Aorta (tissue), 5 donors: ENCODE results near the gene SLC16A13. TPM values are rescaled to one million over a fixed set of nuclear protein-coding genes. Genes with fewer than 3 reads are reported as not detected.

Experiments
- ATAC-seq: fragments of 200-7000 bp; cut with Tn5 transposase; one replicate; pipeline ENCODE4 v1.9.1; 2022; ENCODE audit warnings: moderate library complexity; ENCODE audit not compliant: low FRiP score
- DNase-seq, 2 donors: peaks; one replicate each; pipeline ENCODE4 v3.0.0-alpha.2; 2020
- H3K27ac ChIP-seq, 2 donors: one replicate each; pipeline ENCODE4 v1.5.1; 2013; ENCODE audit warnings: low read length in 2 of 2, mild to moderate bottlenecking in 2 of 2, moderate library complexity in 2 of 2, control low read depth in 1 of 2, inconsistent platforms in 1 of 2, low read depth in 1 of 2
- H3K27me3 ChIP-seq, 2 donors: one replicate each; pipeline ENCODE4 v1.6.1; 2013; ENCODE audit warnings: control low read depth in 1 of 2, low read length in 1 of 2, mild to moderate bottlenecking in 1 of 2, moderate library complexity in 1 of 2; ENCODE audit not compliant: insufficient read depth in 2 of 2, control insufficient read depth in 1 of 2
- H3K36me3 ChIP-seq, 2 donors: one replicate each; pipeline ENCODE4 v1.6.1; 2013; ENCODE audit warnings: control low read depth in 1 of 2, low read length in 1 of 2, mild to moderate bottlenecking in 1 of 2; ENCODE audit not compliant: insufficient read depth in 2 of 2, control insufficient read depth in 1 of 2
- H3K4me1 ChIP-seq, 2 donors: one replicate each; pipeline ENCODE4 v1.6.1; 2013; ENCODE audit warnings: low read length in 2 of 2, control low read depth in 1 of 2, mild to moderate bottlenecking in 1 of 2, moderate library complexity in 1 of 2; ENCODE audit not compliant: insufficient read depth in 2 of 2, control insufficient read depth in 1 of 2
- H3K4me3 ChIP-seq, 2 donors: one replicate each; pipeline ENCODE4 v1.5.1; 2013; ENCODE audit warnings: low read length in 2 of 2, control low read depth in 1 of 2, mild to moderate bottlenecking in 1 of 2
- H3K9me3 ChIP-seq: one replicate; pipeline ENCODE4 v1.6.1; 2013; ENCODE audit warnings: mild to moderate bottlenecking, low read length; ENCODE audit not compliant: control insufficient read depth
- WGBS, 2 donors: extraction: QIAGEN DNeasy Blood & Tissue Kit; methylation state at CpG; one replicate each; pipeline ENCODE4 v1.1.7; 2013; 5-methylcytosine and 5-hydroxymethylcytosine counted together
- intact Hi-C, 2 donors: fragments of 100-400 bp; cut with DNase I; formaldehyde crosslinking; loops; one replicate each; pipeline versions ENCODE4 v1.14.2 to v1.15.0; 2022
- polyA plus RNA-seq, 2 donors: library from polyadenylated mRNA; stranded (reverse); fragments of 200-250 nt; gene quantifications; one replicate each; pipeline ENCODE4 v1.2.3, GENCODE V29; 2013
- total RNA-seq, 2 donors: library from RNA; stranded (reverse); fragmentation: NEBNext Ultra II Directional; extraction: Animal tissue kit (Norgen Biotek cat#: 25700); gene quantifications; one replicate each; pipeline ENCODE4 v1.2.1, GENCODE V29; 2021
- donor health status: healthy with polysubstance abuse.
- donor health status: Bipolar disorder and iron deficiency.
- donor health status: DM: no; HTN: no; CAD: no.
- donor health status: DM: no; HTN: no; CAD: no.
- donor health status: DM: yes; HTN: yes; CAD: no.

Gene SLC16A13
- total and polyA plus RNA-seq, 4 donors: 1.0 to 2.5 (median 1.3) TPM; not detected in 1

- H3K36me3 ChIP-seq: peaks cover 5 to 6% of the 10 kb centered on the region in 2 donors
- no peak overlapping the region for H3K4me3 ChIP-seq
- DNase-seq (no peak), ATAC-seq (no peak)
- H3K9me3 ChIP-seq: no peaks in the 10 kb centered on the region
- peaks cover 0 to under 1% of the 10 kb centered on the region in 2 donors for H3K4me1 ChIP-seq
- intact Hi-C loops: loop anchor here (2.0 to 10.0 kb wide), 2 partner anchors 91 to 341 kb away; no protein-coding TSS in a partner anchor
- no peak overlapping the region for H3K27ac ChIP-seq
- no peaks in the 10 kb centered on the region for H3K27me3 ChIP-seq
- WGBS, 2 donors: 71 to 82% methylated on average over 6 to 7 of the region's 7 CpGs
Measured at GRCh38 chr17:7005716-7006115, 30.1 kb upstream of the SLC16A13 start.

DNA sequence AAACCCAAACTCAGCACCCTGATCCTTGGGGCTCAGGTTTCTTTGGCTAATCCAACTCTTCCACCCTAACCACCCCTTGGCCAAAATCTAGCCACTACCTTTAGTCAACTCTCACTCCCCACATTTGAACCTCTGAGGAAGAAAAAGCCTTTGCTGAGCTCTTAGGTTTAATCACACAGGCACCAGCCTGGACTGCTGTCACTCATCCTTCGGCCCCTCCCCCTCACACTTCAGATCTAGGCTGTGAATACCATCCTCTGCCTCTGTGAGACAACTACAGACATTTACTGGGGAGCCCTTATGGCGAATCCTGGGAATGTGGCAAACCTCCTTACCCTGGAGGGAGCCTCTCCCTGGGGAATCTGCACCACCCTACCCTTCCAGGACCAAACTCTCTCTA is 28.7 kb upstream of the SLC16A13 start:
- H3K27me3 ChIP-seq: no peaks in the 10 kb centered on the region
- H3K9me3 ChIP-seq: no peaks in the 10 kb centered on the region
- DNase-seq (no peak), ATAC-seq (no peak)
- peaks cover 0 to 4% of the 10 kb centered on the region in 2 donors for H3K4me1 ChIP-seq
- intact Hi-C loops: loop anchor here (10.0 kb wide), 1 partner anchor 342 kb away; no protein-coding TSS in a partner anchor
- no peak overlapping the region for H3K4me3 ChIP-seq
- 83 to 84% methylated on average over 2 of the region's 2 CpGs for WGBS, 2 donors
- H3K27ac ChIP-seq: no peak overlapping the region
- peaks cover 2 to 3% of the 10 kb centered on the region in 2 donors for H3K36me3 ChIP-seq

DNA sequence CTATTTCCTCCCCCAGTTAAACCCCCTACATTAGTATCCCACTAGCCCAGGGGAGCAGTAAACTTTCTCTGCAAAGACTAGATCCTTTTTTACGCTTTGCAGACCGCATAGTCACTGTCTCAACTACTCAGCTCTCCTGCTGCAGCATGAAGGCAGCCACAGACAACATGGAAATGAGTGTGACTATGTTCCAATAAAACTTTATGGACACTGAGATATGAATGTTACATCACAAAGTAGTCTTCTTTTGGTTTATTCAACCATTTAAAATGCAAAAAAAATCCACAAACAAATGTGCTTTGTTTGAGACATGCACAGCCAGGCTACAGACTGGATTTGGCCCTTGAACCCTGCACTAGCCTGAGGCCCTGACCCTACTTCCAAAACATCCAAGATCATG is 25.3 kb upstream of the SLC16A13 start:
- Histone ChIP-seq H3K4me3 (no peak overlapping the region), H3K36me3 (no peaks in the 10 kb centered on the region), H3K27me3 (no peaks in the 10 kb centered on the region), H3K9me3 (no peaks in the 10 kb centered on the region), H3K4me1 (peaks cover 3 to 4% of the 10 kb centered on the region in 2 donors), H3K27ac (no peak overlapping the region)
- WGBS, 2 donors: 91 to 93% methylated on average over 2 of the region's 2 CpGs
- intact Hi-C loops: no loop called here
- no peak for DNase-seq
- no peak for ATAC-seq

DNA sequence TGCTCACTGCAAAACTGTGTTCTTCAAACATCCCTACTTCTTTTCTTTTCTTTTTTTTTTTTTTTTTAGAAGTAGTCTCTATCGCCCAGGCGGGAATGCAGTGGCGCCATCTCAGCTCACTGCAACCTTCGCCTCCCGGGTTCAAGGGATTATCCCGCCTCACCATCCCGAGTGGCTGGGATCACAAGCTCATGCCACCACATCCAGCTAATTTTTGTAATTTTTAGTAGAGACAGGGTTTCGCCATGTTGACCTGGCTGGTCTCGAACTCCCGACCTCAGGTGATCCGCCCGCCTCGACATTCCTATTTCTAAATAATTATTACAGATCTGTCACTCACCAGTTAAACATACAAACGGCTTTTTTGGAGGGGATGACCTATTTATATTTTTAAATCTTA is 24.4 kb upstream of the SLC16A13 start:
- Histone ChIP-seq H3K4me3 (peak overlapping the region; percentile 77 to 88), H3K27me3 (no peaks in the 10 kb centered on the region), H3K9me3 (no peaks in the 10 kb centered on the region), H3K4me1 (peaks cover 3 to 4% of the 10 kb centered on the region in 2 donors), H3K27ac (no peak overlapping the region), H3K36me3 (no peaks in the 10 kb centered on the region)
- intact Hi-C loops: no loop called here
- ATAC-seq (no peak), DNase-seq (no peak)
- WGBS, 2 donors: 47 to 50% methylated on average over 14 of the region's 14 CpGs

DNA sequence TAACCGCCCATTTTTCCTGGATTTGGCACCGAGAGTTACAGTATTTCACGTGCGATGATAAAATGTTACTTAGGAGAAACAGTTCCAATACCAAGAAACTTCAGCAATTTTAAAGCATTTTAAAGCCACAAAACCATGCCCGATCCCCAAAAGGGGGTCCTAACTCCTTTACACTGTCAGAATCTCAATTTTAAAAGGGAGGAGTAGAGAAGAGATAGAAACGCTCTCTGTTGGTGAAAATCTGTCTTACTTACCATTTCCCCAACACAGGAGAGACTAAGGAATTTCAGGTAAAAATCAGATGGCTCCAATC is 23.9 kb upstream of the SLC16A13 start:
- H3K27me3 ChIP-seq: no peaks in the 10 kb centered on the region
- no peaks in the 10 kb centered on the region for H3K9me3 ChIP-seq
- H3K36me3 ChIP-seq: no peaks in the 10 kb centered on the region
- ATAC-seq (no peak), DNase-seq (no peak)
- intact Hi-C loops: no loop called here
- 0 to 1% methylated on average over 6 of the region's 6 CpGs for WGBS, 2 donors
- peaks cover 3 to 4% of the 10 kb centered on the region in 2 donors for H3K4me1 ChIP-seq
- H3K4me3 ChIP-seq: peak overlapping the region; percentile 77 to 88
- no peak overlapping the region for H3K27ac ChIP-seq

GRCh38 chr17:7014261-7014994 is 21.4 kb upstream of the SLC16A13 start:
- H3K36me3 ChIP-seq: no peaks in the 10 kb centered on the region
- no peaks in the 10 kb centered on the region for H3K27me3 ChIP-seq
- H3K4me3 ChIP-seq: peak overlapping the region; percentile 20 to 23
- WGBS, 2 donors: 1% methylated on average over 45 to 75 of the region's 75 CpGs
- DNase-seq (peak; percentile 99 to 100), ATAC-seq (peak; percentile 94)
- H3K27ac ChIP-seq: peak overlapping the region; percentile 34 to 78
- intact Hi-C loops: no loop called here
- no peaks in the 10 kb centered on the region for H3K9me3 ChIP-seq
- peaks cover 3 to 4% of the 10 kb centered on the region in 2 donors for H3K4me1 ChIP-seq

GRCh38 chr17:7014995-7015958 is 20.5 kb upstream of the SLC16A13 start:
- ATAC-seq (no peak), DNase-seq (peak in 1 of 2 donors; percentile 77)
- H3K4me1 ChIP-seq: peaks cover 3 to 4% of the 10 kb centered on the region in 2 donors
- no peaks in the 10 kb centered on the region for H3K9me3 ChIP-seq
- no peaks in the 10 kb centered on the region for H3K36me3 ChIP-seq
- H3K27ac ChIP-seq: peak overlapping the region; percentile 8 to 83
- H3K4me3 ChIP-seq: peak overlapping the region; percentile 20 to 21
- 9 to 12% methylated on average over 41 to 56 of the region's 56 CpGs for WGBS, 2 donors
- intact Hi-C loops: no loop called here
- no peaks in the 10 kb centered on the region for H3K27me3 ChIP-seq

- Histone ChIP-seq H3K4me3 (no peak overlapping the region), H3K9me3 (no peaks in the 10 kb centered on the region), H3K36me3 (no peaks in the 10 kb centered on the region), H3K27me3 (no peaks in the 10 kb centered on the region), H3K27ac (no peak overlapping the region), H3K4me1 (peaks cover 0 to 3% of the 10 kb centered on the region in 2 donors)
- WGBS, 2 donors: 79 to 80% methylated on average over 3 of the region's 3 CpGs
- ATAC-seq (no peak), DNase-seq (no peak)
- intact Hi-C loops: no loop called here
Measured at GRCh38 chr17:7016418-7016817, 19.4 kb upstream of the SLC16A13 start.
